ENCODE measurements around the gene TMEM132D. TPM values are rescaled to one million over a fixed set of nuclear protein-coding genes. Genes with fewer than 3 reads are reported as not detected.
A peak's percentile ranks its signal among the peaks of the same experiment; 100 is the strongest.

TMEM132D gene
- total RNA-seq, 1 experiment from 2014 or later, result 1.4 TPM

DNA sequence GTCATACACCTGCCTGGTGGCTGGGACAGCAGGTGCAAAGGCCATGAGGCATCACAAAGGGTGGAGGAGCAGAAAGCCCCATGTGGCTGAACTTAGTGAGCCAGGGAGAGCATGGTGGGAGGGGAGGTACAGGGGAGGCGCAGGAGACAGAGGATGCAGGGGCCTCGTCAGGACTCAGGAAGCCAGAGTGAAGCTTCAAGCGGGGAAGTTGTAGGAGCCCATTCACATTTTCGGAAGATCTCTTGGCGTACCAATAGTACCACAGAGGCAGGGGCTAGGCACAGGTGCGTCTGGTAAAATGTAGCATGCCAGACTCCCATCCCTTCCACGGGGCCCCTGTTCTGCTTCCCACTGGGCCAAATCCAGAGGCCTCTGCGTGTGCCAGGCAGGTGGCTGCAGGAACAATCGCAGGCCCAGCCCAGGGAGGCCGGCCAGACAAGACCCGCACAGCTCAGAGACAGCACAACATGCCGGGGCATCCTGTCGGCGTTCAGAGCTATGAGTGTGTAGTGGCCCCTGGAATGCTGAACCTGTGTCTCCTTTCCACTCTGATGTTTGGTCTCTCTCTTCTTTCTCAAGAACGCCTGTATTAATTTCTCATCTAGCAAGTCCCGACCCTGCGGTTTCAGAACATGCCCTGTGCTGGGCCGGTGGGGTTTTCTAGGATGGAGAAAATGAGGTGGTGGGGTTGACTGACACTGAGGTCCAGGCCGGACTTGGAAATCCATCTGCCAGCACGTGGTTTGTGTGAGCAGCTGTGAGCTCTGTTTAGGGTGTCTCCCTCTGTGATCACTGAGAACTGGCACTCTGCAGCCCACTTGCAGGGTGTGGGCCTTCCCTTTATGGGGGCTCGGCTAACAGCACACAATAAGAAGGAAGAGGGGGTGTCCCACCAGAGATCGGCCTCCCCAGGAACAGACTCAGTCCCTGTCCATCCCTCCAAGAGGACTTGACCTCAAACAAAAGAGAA is 5.5 kb upstream of the TMEM132D start:
- Mint-ChIP-seq H3K9me3 (peaks cover 81% of the 10 kb centered on the region), H3K4me1 (no peaks in the 10 kb centered on the region), H3K36me3 (peaks cover 68% of the 10 kb centered on the region), H3K27me3 (ENCODE audit: low read depth) (peaks cover 54% of the 10 kb centered on the region), H3K4me3 (no peak overlapping the region), H3K27ac (no peak overlapping the region)
- DNase-seq (ENCODE audit: low spot score), result no peak
- CTCF ChIA-PET, result interaction anchor here (2.4 kb wide), 1 partner anchor 105 kb away, joined by 20 read pairs; no protein-coding TSS in a partner anchor
- POLR2A ChIA-PET, result no interaction called here
- no peak for ATAC-seq
- TF ChIP-seq KAT7 (CRISPR knock-in tag; IDR thresholded peaks at IDR 0.05; ENCODE audit: borderline replicate concordance), result no peak
- TF ChIP-seq, protein P1, sequence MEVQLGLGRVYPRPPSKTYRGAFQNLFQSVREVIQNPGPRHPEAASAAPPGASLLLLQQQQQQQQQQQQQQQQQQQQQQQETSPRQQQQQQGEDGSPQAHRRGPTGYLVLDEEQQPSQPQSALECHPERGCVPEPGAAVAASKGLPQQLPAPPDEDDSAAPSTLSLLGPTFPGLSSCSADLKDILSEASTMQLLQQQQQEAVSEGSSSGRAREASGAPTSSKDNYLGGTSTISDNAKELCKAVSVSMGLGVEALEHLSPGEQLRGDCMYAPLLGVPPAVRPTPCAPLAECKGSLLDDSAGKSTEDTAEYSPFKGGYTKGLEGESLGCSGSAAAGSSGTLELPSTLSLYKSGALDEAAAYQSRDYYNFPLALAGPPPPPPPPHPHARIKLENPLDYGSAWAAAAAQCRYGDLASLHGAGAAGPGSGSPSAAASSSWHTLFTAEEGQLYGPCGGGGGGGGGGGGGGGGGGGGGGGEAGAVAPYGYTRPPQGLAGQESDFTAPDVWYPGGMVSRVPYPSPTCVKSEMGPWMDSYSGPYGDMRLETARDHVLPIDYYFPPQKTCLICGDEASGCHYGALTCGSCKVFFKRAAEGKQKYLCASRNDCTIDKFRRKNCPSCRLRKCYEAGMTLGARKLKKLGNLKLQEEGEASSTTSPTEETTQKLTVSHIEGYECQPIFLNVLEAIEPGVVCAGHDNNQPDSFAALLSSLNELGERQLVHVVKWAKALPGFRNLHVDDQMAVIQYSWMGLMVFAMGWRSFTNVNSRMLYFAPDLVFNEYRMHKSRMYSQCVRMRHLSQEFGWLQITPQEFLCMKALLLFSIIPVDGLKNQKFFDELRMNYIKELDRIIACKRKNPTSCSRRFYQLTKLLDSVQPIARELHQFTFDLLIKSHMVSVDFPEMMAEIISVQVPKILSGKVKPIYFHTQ (CRISPR knock-in tag; IDR thresholded peaks at IDR 0.05), result no peak
- TF ChIP-seq NR1H2 (CRISPR knock-in tag; IDR thresholded peaks at IDR 0.05), result no peak
- no peak for TF ChIP-seq FOXP4 (CRISPR knock-in tag; IDR thresholded peaks at IDR 0.05)
- no peak for TF ChIP-seq TCF7 (CRISPR knock-in tag; IDR thresholded peaks at IDR 0.05; ENCODE audit: low read depth)
- no peak for TF ChIP-seq RORB (CRISPR knock-in tag; IDR thresholded peaks at IDR 0.05)
- TF ChIP-seq ELF4 (CRISPR knock-in tag; IDR thresholded peaks at IDR 0.05; ENCODE audit: low read depth), result no peak

DNA sequence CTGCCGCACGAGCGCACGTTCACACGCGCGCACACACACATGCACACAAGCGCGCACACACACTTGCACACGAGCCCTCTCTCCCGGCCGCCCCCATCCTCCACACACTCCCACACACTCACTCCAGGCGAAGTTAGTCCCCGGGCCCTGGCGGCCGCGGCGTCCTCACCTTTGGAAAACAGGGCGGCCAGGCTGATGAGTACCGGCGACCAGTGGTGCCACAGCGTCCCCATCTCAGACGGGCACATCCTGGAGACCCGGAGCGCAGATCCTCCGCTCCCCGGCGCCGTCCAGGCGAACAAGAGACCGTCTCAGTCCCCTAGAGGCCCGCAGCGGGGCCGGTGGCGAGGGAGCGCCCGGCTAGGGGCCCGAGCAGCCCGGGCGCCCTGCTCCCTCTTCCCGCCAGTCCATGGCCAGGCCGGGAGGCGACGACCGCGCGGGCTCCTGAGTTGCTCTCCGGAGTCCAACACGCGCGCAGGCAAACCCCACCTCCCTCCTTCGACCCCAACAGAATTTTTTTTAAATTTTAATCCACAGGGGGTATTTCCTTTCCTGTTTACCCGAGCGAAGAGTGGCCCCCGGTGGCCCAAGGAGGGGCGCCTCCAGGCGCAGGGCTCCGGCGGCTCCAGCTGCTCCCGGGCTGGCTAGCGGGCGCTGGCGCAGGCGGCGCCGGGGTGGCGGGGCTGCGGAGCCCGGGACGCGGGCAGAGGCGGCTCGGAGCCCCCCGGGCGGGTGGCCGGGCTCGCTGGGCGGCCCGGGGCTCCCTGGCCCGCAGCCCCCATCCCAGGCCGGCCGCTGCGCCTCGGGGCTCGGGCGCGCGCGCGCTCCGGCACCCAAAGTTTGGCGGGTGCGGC is 506 bp downstream of the TMEM132D start:
- ATAC-seq (peak; percentile 27), DNase-seq (ENCODE audit: low spot score) (peak; percentile 12)
- Mint-ChIP-seq H3K4me3 (peak overlapping the region; percentile 70), H3K36me3 (peaks cover 64% of the 10 kb centered on the region), H3K4me1 (no peaks in the 10 kb centered on the region), H3K9me3 (peaks cover 57% of the 10 kb centered on the region), H3K27me3 (ENCODE audit: low read depth) (peaks cover 71% of the 10 kb centered on the region), H3K27ac (no peak overlapping the region)
- ChIA-PET POLR2A (no interaction called here), CTCF (interaction anchor here (2.0 kb wide), 1 partner anchor 111 kb away, joined by 6 read pairs; no protein-coding TSS in a partner anchor)
- TF ChIP-seq ZNF263 (CRISPR knock-in tag; IDR thresholded peaks at IDR 0.05; ENCODE audit: low read depth), result no peak
- no peak for TF ChIP-seq OVOL2 (CRISPR knock-in tag; IDR thresholded peaks at IDR 0.05; ENCODE audit: borderline replicate concordance)
- no peak for TF ChIP-seq ZBTB21 (CRISPR knock-in tag; IDR thresholded peaks at IDR 0.05; ENCODE audit: borderline replicate concordance)
- TF ChIP-seq, protein P2, sequence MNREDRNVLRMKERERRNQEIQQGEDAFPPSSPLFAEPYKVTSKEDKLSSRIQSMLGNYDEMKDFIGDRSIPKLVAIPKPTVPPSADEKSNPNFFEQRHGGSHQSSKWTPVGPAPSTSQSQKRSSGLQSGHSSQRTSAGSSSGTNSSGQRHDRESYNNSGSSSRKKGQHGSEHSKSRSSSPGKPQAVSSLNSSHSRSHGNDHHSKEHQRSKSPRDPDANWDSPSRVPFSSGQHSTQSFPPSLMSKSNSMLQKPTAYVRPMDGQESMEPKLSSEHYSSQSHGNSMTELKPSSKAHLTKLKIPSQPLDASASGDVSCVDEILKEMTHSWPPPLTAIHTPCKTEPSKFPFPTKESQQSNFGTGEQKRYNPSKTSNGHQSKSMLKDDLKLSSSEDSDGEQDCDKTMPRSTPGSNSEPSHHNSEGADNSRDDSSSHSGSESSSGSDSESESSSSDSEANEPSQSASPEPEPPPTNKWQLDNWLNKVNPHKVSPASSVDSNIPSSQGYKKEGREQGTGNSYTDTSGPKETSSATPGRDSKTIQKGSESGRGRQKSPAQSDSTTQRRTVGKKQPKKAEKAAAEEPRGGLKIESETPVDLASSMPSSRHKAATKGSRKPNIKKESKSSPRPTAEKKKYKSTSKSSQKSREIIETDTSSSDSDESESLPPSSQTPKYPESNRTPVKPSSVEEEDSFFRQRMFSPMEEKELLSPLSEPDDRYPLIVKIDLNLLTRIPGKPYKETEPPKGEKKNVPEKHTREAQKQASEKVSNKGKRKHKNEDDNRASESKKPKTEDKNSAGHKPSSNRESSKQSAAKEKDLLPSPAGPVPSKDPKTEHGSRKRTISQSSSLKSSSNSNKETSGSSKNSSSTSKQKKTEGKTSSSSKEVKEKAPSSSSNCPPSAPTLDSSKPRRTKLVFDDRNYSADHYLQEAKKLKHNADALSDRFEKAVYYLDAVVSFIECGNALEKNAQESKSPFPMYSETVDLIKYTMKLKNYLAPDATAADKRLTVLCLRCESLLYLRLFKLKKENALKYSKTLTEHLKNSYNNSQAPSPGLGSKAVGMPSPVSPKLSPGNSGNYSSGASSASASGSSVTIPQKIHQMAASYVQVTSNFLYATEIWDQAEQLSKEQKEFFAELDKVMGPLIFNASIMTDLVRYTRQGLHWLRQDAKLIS (CRISPR knock-in tag; IDR thresholded peaks at IDR 0.05; ENCODE audit: borderline replicate concordance), result no peak
- TF ChIP-seq ESRRA (CRISPR knock-in tag; IDR thresholded peaks at IDR 0.05; ENCODE audit: borderline replicate concordance), result no peak
- no peak for TF ChIP-seq NR3C1 (CRISPR knock-in tag; conservative IDR thresholded peaks at IDR 0.05; ENCODE audit: low read depth)
- TF ChIP-seq JAZF1 (CRISPR knock-in tag; IDR thresholded peaks at IDR 0.05), result no peak
- TF ChIP-seq ZNF671 (CRISPR knock-in tag; IDR thresholded peaks at IDR 0.05), result no peak
- TF ChIP-seq ZNF121 (CRISPR knock-in tag; IDR thresholded peaks at IDR 0.05), result no peak
- TF ChIP-seq, protein P3, sequence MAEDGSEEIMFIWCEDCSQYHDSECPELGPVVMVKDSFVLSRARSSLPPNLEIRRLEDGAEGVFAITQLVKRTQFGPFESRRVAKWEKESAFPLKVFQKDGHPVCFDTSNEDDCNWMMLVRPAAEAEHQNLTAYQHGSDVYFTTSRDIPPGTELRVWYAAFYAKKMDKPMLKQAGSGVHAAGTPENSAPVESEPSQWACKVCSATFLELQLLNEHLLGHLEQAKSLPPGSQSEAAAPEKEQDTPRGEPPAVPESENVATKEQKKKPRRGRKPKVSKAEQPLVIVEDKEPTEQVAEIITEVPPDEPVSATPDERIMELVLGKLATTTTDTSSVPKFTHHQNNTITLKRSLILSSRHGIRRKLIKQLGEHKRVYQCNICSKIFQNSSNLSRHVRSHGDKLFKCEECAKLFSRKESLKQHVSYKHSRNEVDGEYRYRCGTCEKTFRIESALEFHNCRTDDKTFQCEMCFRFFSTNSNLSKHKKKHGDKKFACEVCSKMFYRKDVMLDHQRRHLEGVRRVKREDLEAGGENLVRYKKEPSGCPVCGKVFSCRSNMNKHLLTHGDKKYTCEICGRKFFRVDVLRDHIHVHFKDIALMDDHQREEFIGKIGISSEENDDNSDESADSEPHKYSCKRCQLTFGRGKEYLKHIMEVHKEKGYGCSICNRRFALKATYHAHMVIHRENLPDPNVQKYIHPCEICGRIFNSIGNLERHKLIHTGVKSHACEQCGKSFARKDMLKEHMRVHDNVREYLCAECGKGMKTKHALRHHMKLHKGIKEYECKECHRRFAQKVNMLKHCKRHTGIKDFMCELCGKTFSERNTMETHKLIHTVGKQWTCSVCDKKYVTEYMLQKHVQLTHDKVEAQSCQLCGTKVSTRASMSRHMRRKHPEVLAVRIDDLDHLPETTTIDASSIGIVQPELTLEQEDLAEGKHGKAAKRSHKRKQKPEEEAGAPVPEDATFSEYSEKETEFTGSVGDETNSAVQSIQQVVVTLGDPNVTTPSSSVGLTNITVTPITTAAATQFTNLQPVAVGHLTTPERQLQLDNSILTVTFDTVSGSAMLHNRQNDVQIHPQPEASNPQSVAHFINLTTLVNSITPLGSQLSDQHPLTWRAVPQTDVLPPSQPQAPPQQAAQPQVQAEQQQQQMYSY (CRISPR knock-in tag; IDR thresholded peaks at IDR 0.05), result no peak
- TF ChIP-seq E2F5 (CRISPR knock-in tag; IDR thresholded peaks at IDR 0.05), result no peak

All from WTC11 (cell line).